Mesendoderm (in vitro differentiated cells): Measurements from ENCODE around the gene FGG.

ENCODE experiments used
- DNase-seq: peaks from one replicate; pipeline ENCODE4 v3.0.0; 2013
- H2AK5ac ChIP-seq: 2 replicates; pipeline ENCODE4 v1.6.1; 2013; ENCODE audit warnings: low read length, inconsistent platforms
- H2BK120ac ChIP-seq: 2 replicates; pipeline ENCODE4 v1.6.1; 2013; ENCODE audit warnings: low read depth, mild to moderate bottlenecking, low read length, moderate library complexity, mixed read lengths
- H2BK15ac ChIP-seq: replicated peaks from 2 replicates; pipeline ENCODE4 v1.6.1; 2013; ENCODE audit warnings: low read depth, mild to moderate bottlenecking, moderate library complexity
- H2BK5ac ChIP-seq: 2 replicates; pipeline ENCODE4 v1.6.1; 2013; ENCODE audit warnings: low read length, inconsistent platforms
- H3K18ac ChIP-seq: 2 replicates; pipeline ENCODE4 v1.6.1; 2013; ENCODE audit warnings: mild to moderate bottlenecking, low read length, mixed read lengths
- H3K23ac ChIP-seq: one replicate; pipeline ENCODE4 v1.6.1; 2013; ENCODE audit warnings: low read length
- H3K27ac ChIP-seq: 2 replicates; pipeline ENCODE4 v1.5.1; 2013; ENCODE audit warnings: low read depth, mild to moderate bottlenecking, inconsistent platforms, low read length, moderate library complexity
- H3K27me3 ChIP-seq: 2 replicates; pipeline ENCODE4 v1.6.1; 2013; ENCODE audit warnings: low read length, control low read depth, mild to moderate bottlenecking, inconsistent platforms; ENCODE audit not compliant: insufficient read depth, poor library complexity
- H3K36me3 ChIP-seq: 2 replicates; pipeline ENCODE4 v1.6.1; 2013; ENCODE audit warnings: low read length, inconsistent platforms; ENCODE audit not compliant: control insufficient read depth, insufficient read depth
- H3K4ac ChIP-seq: one replicate; pipeline ENCODE4 v1.6.1; 2013; ENCODE audit warnings: low read depth, mild to moderate bottlenecking, low read length, moderate library complexity
- H3K4me1 ChIP-seq: 2 replicates; pipeline ENCODE4 v1.6.1; 2013; ENCODE audit warnings: low read depth, low read length, inconsistent platforms; ENCODE audit not compliant: control insufficient read depth
- H3K4me2 ChIP-seq: 2 replicates; pipeline ENCODE4 v1.6.1; 2013; ENCODE audit warnings: low read length
- H3K4me3 ChIP-seq: 2 replicates; pipeline ENCODE4 v1.5.1; 2013; ENCODE audit warnings: mild to moderate bottlenecking, low read length
- H3K56ac ChIP-seq: one replicate; pipeline ENCODE4 v1.6.1; 2013; ENCODE audit warnings: low read length
- H3K79me1 ChIP-seq: 2 replicates; pipeline ENCODE4 v1.6.1; 2013; ENCODE audit warnings: low read length, inconsistent platforms
- H3K79me2 ChIP-seq: 2 replicates; pipeline ENCODE4 v1.6.1; 2013; ENCODE audit warnings: mild to moderate bottlenecking, low read length; ENCODE audit not compliant: control insufficient read depth, insufficient read depth
- H3K9ac ChIP-seq: 2 replicates; pipeline ENCODE4 v1.6.1; 2013; ENCODE audit warnings: low read length, inconsistent platforms
- H4K5ac ChIP-seq: one replicate; pipeline ENCODE4 v1.6.1; 2013; ENCODE audit warnings: low read length
- H4K8ac ChIP-seq: one replicate; pipeline ENCODE4 v1.6.1; 2013; ENCODE audit warnings: low read depth, mild to moderate bottlenecking, control low read depth, low read length, moderate library complexity
- WGBS: extraction: QIAGEN DNeasy Blood & Tissue Kit; methylation state at CpG from one replicate; pipeline ENCODE4 v1.1.7; 2013; ENCODE audit warnings: low lambda C conversion rate, missing lambda C conversion rate; ENCODE audit not compliant: insufficient coverage; ENCODE audit errors: extremely low coverage; 5-methylcytosine and 5-hydroxymethylcytosine counted together

Gene FGG

DNA sequence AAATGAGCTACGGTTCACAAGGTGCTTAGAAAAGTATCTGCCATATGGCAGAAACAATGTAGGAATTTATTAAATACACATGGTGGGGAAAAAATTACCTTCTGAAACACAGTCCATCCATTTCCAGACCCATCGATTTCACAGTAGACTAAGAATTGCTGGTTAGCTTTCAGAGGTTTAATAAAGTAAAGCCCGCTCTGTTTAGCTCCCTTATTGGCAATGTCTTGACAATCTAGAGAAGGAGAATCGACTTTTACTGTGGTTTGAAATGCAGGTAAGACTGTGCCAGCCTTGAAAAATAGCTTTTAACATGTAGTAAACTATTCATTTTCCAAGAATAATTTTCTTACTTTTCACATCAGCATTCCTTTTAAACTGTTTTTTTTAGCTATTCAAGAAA, 2.9 kb downstream of the FGG start:
- H3K79me1 ChIP-seq, result no peaks in the 10 kb centered on the region
- WGBS, result no CpG with 5 or more reads among the region's 4 CpGs
- no peaks in the 10 kb centered on the region for H3K79me2 ChIP-seq

DNA sequence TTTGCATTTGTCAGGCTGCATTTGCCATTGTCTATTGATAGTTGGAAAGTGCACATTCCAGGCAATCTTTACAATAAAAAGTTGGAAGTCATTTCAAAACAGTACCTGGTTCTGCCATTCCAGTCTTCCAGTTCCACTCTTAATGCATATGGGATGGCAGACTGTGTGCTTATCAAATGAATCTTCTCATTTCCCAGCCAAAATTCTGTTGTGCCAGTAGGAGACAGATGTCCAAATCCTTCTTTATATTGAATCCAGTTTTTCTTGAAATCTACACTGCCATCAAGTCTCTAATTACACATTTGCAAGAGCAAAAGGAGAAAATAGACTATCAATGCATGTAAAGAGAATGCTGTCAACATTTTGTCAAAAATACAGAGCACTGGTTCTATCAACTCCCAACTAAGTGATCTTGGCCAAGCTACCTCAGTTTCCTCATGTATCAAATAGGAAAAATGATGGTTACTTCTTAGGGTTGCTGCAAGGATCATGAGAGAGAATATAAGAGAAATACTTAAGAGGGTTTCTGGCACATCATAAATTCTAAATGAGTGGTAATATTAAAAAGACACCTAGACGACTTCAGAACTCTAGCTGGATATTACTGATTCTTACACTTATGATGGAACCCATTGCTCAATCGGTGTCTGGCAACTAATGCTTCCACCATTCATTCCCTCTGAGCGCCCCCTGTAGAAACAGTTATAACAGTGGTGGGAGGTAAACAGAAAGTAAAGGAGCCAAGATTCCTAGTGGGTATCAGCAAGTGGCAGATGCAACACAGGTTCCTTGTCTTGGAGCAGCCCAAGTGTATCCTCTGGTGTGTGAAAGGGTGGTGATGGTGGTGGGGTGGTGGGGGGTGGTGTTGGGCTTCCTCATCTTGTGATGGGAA, 3.8 kb downstream of the FGG start:
- H2BK5ac ChIP-seq, result no peak overlapping the region
- no peak overlapping the region for H2BK15ac ChIP-seq
- H3K27ac ChIP-seq, result no peak overlapping the region
- no peak overlapping the region for H3K4me3 ChIP-seq
- H3K36me3 ChIP-seq, result no peaks in the 10 kb centered on the region
- H4K5ac ChIP-seq, result no peak overlapping the region
- H3K4ac ChIP-seq, result no peak overlapping the region
- no peak overlapping the region for H3K56ac ChIP-seq
- H3K4me2 ChIP-seq, result no peak overlapping the region
- WGBS, result no CpG with 5 or more reads among the region's 3 CpGs
- no peak overlapping the region for H2AK5ac ChIP-seq
- no peaks in the 10 kb centered on the region for H3K27me3 ChIP-seq
- no peak overlapping the region for H4K8ac ChIP-seq
- H3K23ac ChIP-seq, result no peak overlapping the region
- H3K4me1 ChIP-seq, result no peaks in the 10 kb centered on the region
- H2BK120ac ChIP-seq, result no peak overlapping the region
- no peak for DNase-seq
- no peaks in the 10 kb centered on the region for H3K79me2 ChIP-seq
- no peak overlapping the region for H3K9ac ChIP-seq
- no peaks in the 10 kb centered on the region for H3K79me1 ChIP-seq
- no peak overlapping the region for H3K18ac ChIP-seq

More for the DNA sequence above, 2.9 kb downstream of the FGG start:
- no peaks in the 10 kb centered on the region for H3K27me3 ChIP-seq
- no peak overlapping the region for H2BK5ac ChIP-seq
- no peak overlapping the region for H2AK5ac ChIP-seq
- no peak overlapping the region for H3K4me3 ChIP-seq
- H3K4me2 ChIP-seq, result no peak overlapping the region
- H2BK15ac ChIP-seq, result no peak overlapping the region
- H4K5ac ChIP-seq, result no peak overlapping the region
- no peak overlapping the region for H3K27ac ChIP-seq
- H3K4me1 ChIP-seq, result no peaks in the 10 kb centered on the region
- DNase-seq, result no peak
- H4K8ac ChIP-seq, result no peak overlapping the region
- no peaks in the 10 kb centered on the region for H3K36me3 ChIP-seq
- H3K18ac ChIP-seq, result no peak overlapping the region
- no peak overlapping the region for H3K56ac ChIP-seq
- no peak overlapping the region for H3K4ac ChIP-seq
- no peak overlapping the region for H3K23ac ChIP-seq
- H3K9ac ChIP-seq, result no peak overlapping the region
- H2BK120ac ChIP-seq, result no peak overlapping the region

GRCh38 chr4:154606728-154607723, 5.4 kb downstream of the FGG start:
- Histone ChIP-seq H3K4ac (no peak overlapping the region), H3K4me2 (no peak overlapping the region), H4K8ac (no peak overlapping the region), H3K36me3 (no peaks in the 10 kb centered on the region), H3K27me3 (no peaks in the 10 kb centered on the region), H3K9ac (no peak overlapping the region), H2BK5ac (no peak overlapping the region), H3K23ac (no peak overlapping the region), H2BK15ac (no peak overlapping the region), H3K4me3 (no peak overlapping the region), H2AK5ac (no peak overlapping the region), H2BK120ac (no peak overlapping the region), H4K5ac (no peak overlapping the region), H3K4me1 (no peaks in the 10 kb centered on the region), H3K27ac (no peak overlapping the region), H3K56ac (no peak overlapping the region), H3K18ac (no peak overlapping the region), H3K79me1 (no peaks in the 10 kb centered on the region), H3K79me2 (no peaks in the 10 kb centered on the region)
- WGBS, result no CpG with 5 or more reads among the region's 6 CpGs
- no peak for DNase-seq

DNA sequence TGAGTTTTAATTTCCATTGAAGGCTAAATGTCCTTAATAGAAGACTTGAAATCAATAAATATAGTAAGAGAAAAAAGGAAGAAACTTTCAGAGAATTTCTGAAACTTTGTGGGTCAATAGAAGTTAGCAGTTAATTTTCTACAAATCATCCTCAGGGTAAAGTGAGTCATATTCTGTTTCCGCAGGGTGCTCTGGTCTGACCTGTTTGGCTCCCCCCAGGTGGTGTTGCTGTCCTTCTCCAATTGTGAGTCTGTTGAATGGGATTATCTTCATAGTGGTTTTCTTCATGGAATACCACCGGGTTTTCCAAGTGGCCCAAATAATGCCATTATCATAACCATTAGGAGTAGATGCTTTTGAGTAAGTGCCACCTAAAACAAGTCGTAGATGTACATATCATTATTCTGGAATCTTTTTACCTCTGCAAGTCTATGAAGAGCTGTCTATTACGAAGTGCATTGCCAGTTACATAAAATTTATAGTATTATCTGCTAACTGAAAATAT, 7.7 kb downstream of the FGG start:
- Histone ChIP-seq H3K9ac (no peak overlapping the region), H3K4me3 (no peak overlapping the region), H2AK5ac (no peak overlapping the region), H3K27me3 (no peaks in the 10 kb centered on the region), H3K79me2 (no peaks in the 10 kb centered on the region), H3K4me2 (no peak overlapping the region), H3K56ac (no peak overlapping the region), H2BK15ac (no peak overlapping the region), H4K8ac (no peak overlapping the region), H2BK5ac (no peak overlapping the region), H3K4me1 (no peaks in the 10 kb centered on the region), H3K18ac (no peak overlapping the region), H3K23ac (no peak overlapping the region), H4K5ac (no peak overlapping the region), H3K4ac (no peak overlapping the region), H2BK120ac (no peak overlapping the region), H3K79me1 (no peaks in the 10 kb centered on the region), H3K27ac (no peak overlapping the region), H3K36me3 (no peaks in the 10 kb centered on the region)
- no CpG with 5 or more reads among the region's 4 CpGs for WGBS
- DNase-seq, result no peak

GRCh38 chr4:154603033-154603943, 9.2 kb downstream of the FGG start:
- no peak overlapping the region for H2BK5ac ChIP-seq
- H2AK5ac ChIP-seq, result no peak overlapping the region
- no peak overlapping the region for H3K18ac ChIP-seq
- no peak overlapping the region for H4K5ac ChIP-seq
- no peaks in the 10 kb centered on the region for H3K79me2 ChIP-seq
- H3K23ac ChIP-seq, result no peak overlapping the region
- no peak for DNase-seq
- no peaks in the 10 kb centered on the region for H3K36me3 ChIP-seq
- H4K8ac ChIP-seq, result no peak overlapping the region
- no CpG with 5 or more reads among the region's 6 CpGs for WGBS
- no peak overlapping the region for H3K9ac ChIP-seq
- H2BK120ac ChIP-seq, result no peak overlapping the region
- no peaks in the 10 kb centered on the region for H3K79me1 ChIP-seq
- no peak overlapping the region for H2BK15ac ChIP-seq
- no peaks in the 10 kb centered on the region for H3K4me1 ChIP-seq
- H3K4me2 ChIP-seq, result no peak overlapping the region
- H3K56ac ChIP-seq, result no peak overlapping the region
- no peak overlapping the region for H3K27ac ChIP-seq
- no peak overlapping the region for H3K4ac ChIP-seq
- no peak overlapping the region for H3K4me3 ChIP-seq
- H3K27me3 ChIP-seq, result no peaks in the 10 kb centered on the region
